Left ventricle myocardium inferior (tissue), 1 donor: ENCODE data around the gene PPP1CA. TPM values are rescaled to one million over a fixed set of nuclear protein-coding genes. Genes with fewer than 3 reads are reported as not detected.

Experiments used
- DNase-seq: peaks from one replicate; pipeline ENCODE4 v3.0.0-alpha.2; 2020
- H3K27ac ChIP-seq: fragments of 200-600 bp; replicated peaks from 2 replicates; pipeline ENCODE4 v1.8.0; 2021
- H3K27me3 ChIP-seq: fragments of 200-600 bp; 2 replicates; pipeline ENCODE4 v1.8.0; 2021; ENCODE audit warnings: low read depth
- H3K36me3 ChIP-seq: fragments of 200-600 bp; 2 replicates; pipeline ENCODE4 v1.8.0; 2021
- H3K4me1 ChIP-seq: fragments of 200-600 bp; 2 replicates; pipeline ENCODE4 v1.8.0; 2021
- H3K4me3 ChIP-seq: fragments of 200-600 bp; 2 replicates; pipeline ENCODE4 v1.8.0; 2021; ENCODE audit warnings: mild to moderate bottlenecking, moderate library complexity
- H3K9me3 ChIP-seq: fragments of 200-600 bp; replicated peaks from 2 replicates; pipeline ENCODE4 v1.8.0; 2021
- intact Hi-C: fragments of 100-400 bp; cut with micrococcal nuclease; formaldehyde crosslinking; loops from one replicate; pipeline ENCODE4 v1.11.0; 2022
- total RNA-seq: library from RNA; stranded (reverse); fragmentation: NEBNext Ultra II Directional; extraction: Animal tissue kit (Norgen Biotek cat#: 25700); gene quantifications from one replicate; pipeline ENCODE4 v1.2.1, GENCODE V29; 2021
- TF ChIP-seq, protein P1 (sequence below): fragments of 200-600 bp; IDR thresholded peaks from 2 replicates; pipeline ENCODE4 v1.8.0; 2021; ENCODE audit warnings: antibody characterized with exemption, mild to moderate bottlenecking, borderline replicate concordance
- donor health status: DM: no; HTN: yes; CAD: no; lungs with severe emphysema.

The PPP1CA gene
- total RNA-seq, 1 donor from 2014 or later, result 86.0 TPM

GRCh38 chr11:67411785-67412152 is 10.1 kb upstream of the PPP1CA start:
- H3K4me3 ChIP-seq, result no peak overlapping the region
- H3K27ac ChIP-seq, result no peak overlapping the region
- peaks cover 26% of the 10 kb centered on the region for H3K4me1 ChIP-seq
- peaks cover 76% of the 10 kb centered on the region for H3K27me3 ChIP-seq
- TF ChIP-seq, protein P1, sequence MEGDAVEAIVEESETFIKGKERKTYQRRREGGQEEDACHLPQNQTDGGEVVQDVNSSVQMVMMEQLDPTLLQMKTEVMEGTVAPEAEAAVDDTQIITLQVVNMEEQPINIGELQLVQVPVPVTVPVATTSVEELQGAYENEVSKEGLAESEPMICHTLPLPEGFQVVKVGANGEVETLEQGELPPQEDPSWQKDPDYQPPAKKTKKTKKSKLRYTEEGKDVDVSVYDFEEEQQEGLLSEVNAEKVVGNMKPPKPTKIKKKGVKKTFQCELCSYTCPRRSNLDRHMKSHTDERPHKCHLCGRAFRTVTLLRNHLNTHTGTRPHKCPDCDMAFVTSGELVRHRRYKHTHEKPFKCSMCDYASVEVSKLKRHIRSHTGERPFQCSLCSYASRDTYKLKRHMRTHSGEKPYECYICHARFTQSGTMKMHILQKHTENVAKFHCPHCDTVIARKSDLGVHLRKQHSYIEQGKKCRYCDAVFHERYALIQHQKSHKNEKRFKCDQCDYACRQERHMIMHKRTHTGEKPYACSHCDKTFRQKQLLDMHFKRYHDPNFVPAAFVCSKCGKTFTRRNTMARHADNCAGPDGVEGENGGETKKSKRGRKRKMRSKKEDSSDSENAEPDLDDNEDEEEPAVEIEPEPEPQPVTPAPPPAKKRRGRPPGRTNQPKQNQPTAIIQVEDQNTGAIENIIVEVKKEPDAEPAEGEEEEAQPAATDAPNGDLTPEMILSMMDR, result no peak
- intact Hi-C loops, result no loop called here
- H3K36me3 ChIP-seq, result no peaks in the 10 kb centered on the region
- H3K9me3 ChIP-seq, result no peaks in the 10 kb centered on the region
- no peak for DNase-seq

GRCh38 chr11:67410984-67411784 is 9.5 kb upstream of the PPP1CA start:
- TF ChIP-seq, protein P1, result no peak
- no peak overlapping the region for H3K4me3 ChIP-seq
- peaks cover 76% of the 10 kb centered on the region for H3K27me3 ChIP-seq
- H3K4me1 ChIP-seq, result peaks cover 22% of the 10 kb centered on the region
- H3K36me3 ChIP-seq, result no peaks in the 10 kb centered on the region
- no peaks in the 10 kb centered on the region for H3K9me3 ChIP-seq
- H3K27ac ChIP-seq, result no peak overlapping the region
- intact Hi-C loops, result no loop called here
- no peak for DNase-seq

DNA sequence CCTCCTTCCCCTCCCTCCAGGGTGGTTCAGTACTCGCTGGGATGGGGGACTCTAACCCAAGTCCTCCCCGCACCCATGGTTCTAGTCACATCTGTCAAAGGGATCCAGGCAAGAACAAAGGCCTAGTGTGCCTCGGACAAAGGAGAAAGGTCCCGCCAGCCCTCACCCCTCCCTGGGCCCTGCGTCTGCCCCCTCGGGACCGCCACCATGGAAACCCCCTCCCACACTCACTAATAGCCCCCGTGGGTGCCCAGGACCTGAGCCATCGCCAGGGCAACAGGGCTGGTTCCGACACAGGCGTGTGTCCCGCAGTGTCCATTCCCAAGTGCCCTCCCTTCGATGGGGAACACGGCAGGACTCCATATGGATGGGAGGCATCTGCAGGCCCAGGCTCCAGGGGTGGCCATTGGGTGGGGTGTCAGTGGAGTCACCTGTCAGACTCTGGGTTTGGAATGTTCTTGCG is 8.7 kb upstream of the PPP1CA start:
- Histone ChIP-seq H3K27ac (no peak overlapping the region), H3K36me3 (no peaks in the 10 kb centered on the region), H3K4me1 (peaks cover 14% of the 10 kb centered on the region), H3K4me3 (no peak overlapping the region), H3K9me3 (no peaks in the 10 kb centered on the region), H3K27me3 (peaks cover 73% of the 10 kb centered on the region)
- TF ChIP-seq, protein P1, result no peak
- DNase-seq, result no peak
- intact Hi-C loops, result no loop called here

- no peak for DNase-seq
- no peak overlapping the region for H3K27ac ChIP-seq
- H3K27me3 ChIP-seq, result peaks cover 73% of the 10 kb centered on the region
- H3K4me1 ChIP-seq, result peaks cover 9% of the 10 kb centered on the region
- no peak overlapping the region for H3K4me3 ChIP-seq
- intact Hi-C loops, result no loop called here
- TF ChIP-seq, protein P1, result no peak
- no peaks in the 10 kb centered on the region for H3K9me3 ChIP-seq
- no peaks in the 10 kb centered on the region for H3K36me3 ChIP-seq
Measured at GRCh38 chr11:67409781-67410368, 8.2 kb upstream of the PPP1CA start.

DNA sequence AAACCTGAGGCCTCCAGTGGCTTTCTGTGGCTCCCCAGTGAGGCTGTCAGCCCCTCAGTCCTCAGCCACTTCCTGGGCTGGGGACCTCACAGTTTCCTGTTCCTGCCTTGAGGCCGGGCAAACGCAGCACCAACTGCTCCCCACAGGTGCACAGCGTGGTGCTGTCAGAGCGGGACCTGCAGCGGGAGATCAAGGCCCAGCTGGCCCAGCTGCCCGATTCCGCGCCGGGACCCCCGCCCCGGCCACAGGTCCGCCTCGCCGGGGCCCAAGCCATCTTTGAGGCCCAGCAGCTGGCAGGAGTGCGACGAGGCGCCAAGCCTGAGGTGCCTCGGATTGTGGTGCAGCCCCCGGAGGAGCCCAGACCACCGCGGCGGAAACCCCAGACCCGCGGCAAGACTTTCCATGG is 7.6 kb upstream of the PPP1CA start:
- intact Hi-C loops, result no loop called here
- no peaks in the 10 kb centered on the region for H3K9me3 ChIP-seq
- TF ChIP-seq, protein P1, result no peak
- no peak overlapping the region for H3K27ac ChIP-seq
- peaks cover 8% of the 10 kb centered on the region for H3K4me1 ChIP-seq
- no peak for DNase-seq
- no peaks in the 10 kb centered on the region for H3K36me3 ChIP-seq
- H3K27me3 ChIP-seq, result peaks cover 68% of the 10 kb centered on the region
- H3K4me3 ChIP-seq, result no peak overlapping the region
